NCI-H226 (cell line): Measurements from ENCODE around the gene LRMDA.

ENCODE experiments used
- DNase-seq: peaks from one replicate; pipeline ENCODE4 v3.0.0-alpha.2; 2015

LRMDA gene

DNA sequence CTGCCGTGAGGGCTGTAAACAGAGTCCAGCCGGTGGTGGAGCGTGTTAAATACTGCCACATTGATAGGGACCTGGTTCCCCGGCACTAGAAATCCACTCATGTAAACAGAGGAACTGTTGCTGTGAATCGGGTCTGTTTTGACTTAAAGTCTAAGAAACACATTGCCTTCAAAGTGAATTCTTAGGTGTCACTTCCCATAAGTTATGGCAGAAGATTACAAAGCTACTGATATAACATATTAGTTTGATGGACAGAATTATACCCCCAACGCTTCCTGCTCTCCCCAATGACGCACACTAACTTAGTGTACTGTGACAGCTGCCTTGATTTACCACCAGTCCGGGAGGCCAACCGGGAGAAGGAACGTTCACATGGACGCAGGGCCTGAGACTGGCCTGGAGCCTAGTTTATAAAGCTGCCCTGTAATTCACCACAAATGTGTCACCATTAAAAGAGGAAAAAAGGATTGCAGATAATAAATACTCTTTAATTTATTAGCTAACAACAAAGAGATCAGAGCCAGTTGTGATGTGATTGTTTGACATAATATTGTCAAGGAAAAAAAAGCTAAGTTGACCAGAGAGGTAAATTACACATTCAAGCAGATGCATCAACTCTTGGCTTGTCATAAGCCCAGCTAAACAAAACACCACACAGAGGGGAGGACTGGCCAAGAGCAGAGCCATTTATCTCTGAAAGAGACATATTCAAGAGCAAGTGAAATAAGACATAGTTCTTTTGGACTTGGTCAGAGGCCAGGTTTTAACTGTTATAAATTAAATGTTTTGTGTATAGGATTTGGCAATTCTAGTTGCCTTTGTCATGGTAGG is 820.6 kb downstream of the LRMDA start:
- peak; percentile 94 for DNase-seq

DNA sequence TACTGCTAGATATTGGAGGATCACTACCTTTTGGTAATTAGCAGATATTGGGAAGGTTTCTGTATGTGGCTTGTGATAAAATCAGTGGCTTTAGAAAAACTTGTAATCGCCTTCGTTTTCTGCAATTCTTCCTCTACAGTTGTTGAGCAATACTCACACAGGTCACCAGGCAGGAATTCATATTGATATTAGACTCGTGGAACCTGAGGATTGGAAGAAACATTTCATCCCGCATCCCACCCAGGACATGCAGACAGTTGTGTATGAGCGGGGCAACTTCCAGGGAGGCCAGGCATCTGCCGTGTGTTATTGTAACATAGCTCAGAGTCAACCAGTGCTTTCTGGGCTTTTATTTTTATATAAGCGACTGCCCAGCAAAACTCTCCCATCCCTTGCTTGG is 821.3 kb downstream of the LRMDA start:
- DNase-seq: peak; percentile 56

DNA sequence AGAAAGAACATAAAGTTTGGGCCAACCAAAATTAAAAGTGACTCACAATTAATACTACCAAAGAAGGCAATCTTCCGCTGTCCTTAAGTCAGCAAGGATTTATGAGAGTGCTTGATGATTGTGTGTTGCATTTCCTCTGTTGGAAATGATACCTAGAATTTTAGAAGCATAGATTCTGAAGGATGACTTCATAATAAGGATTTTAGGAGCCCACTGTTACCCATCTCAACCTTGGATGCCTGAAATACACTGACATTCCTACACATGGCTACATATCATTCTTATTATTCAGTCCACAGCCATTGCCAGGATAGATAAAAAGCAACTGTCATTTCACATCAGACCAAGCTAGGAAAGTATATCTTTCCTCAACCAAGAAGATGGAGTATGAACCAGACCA is 823.8 kb downstream of the LRMDA start:
- peak; percentile 65 for DNase-seq

DNA sequence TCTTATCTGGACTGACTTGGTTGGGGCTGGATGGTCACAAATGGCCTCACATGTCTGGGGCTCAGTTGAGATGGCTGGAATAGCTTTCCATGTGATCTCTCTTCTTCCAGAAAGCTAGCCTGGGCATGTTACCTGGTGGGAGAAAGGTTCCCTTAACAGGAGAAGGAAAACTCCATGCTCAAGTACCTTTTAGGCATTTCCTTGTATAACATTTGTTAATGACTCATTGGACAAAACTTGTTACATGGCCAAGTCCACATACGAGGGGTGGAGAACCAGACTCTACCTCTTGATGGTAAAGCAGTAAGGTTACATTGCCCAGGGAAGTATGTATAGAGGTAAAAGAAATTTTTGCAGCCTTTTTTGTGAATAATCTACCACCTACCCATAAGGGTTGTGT is 826.4 kb downstream of the LRMDA start:
- peak; percentile 39 for DNase-seq

DNA sequence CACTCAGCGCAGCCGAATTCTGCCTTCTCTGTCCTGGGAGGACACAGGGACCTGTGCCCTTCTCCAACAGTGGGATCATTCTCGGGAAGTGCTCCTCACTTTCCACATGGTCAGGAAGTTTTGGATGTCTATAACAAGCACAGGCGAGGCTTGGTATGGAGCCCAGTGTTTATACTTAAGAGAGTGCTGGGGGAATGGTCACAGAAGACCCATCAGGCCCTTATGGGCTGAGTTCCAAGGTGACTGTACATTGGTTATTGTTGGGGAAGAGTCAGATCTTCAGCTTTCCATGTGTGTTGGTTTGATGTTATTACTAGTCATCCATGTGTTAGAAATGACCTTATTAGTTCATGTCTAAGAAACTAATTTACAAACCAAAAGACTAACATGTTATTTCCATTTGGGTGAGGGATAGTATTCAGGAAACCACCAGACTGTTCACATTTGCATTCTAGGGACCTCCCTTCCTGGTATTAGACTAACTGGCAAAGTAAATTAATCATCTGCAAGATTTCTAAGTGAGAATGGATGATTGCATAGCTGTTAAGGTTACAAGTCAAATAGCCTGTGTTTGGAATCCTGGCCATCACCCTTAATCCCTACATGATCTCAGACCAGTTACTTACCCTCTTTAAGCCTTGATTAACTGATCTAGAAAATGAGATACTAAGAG is 834.2 kb downstream of the LRMDA start:
- no peak for DNase-seq

DNA sequence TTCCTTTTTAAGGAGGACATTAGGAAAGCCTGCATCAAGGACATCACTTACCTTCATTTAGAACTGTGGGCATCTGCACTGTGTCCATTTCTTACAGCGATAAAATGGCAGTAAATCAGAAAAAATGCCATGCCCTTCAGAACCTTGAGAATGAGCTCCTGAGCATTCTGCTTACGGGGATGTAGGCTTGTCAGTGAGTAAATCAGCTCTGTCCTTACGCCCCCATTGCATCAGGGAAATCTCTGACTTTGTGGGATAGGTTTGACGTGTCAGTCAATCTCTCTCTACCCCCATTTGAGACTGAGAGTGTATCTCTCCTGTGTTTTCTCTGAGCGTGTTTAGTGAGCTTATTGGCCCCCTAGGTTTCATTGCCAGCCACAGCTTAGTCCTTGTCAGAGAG is 837.1 kb downstream of the LRMDA start:
- no peak for DNase-seq

DNA sequence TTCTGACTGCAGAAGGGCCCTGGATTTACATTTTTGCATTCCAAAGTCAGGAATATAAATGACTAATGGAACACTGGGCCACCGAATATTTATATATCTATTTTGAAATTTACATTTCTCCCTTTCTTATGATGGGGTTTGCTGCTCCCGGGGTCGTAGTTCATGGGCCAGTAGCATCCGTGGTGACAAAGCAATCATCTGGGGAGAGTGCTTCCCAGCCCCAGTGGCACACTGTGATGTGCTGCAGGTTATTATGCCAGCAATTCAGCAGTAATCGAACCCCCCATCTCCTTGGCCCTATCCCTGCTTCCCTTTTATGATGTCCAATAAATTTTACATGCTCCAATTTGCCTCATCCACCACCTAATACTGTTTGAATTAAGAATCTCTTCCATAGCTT is 837.5 kb downstream of the LRMDA start:
- no peak for DNase-seq

DNA sequence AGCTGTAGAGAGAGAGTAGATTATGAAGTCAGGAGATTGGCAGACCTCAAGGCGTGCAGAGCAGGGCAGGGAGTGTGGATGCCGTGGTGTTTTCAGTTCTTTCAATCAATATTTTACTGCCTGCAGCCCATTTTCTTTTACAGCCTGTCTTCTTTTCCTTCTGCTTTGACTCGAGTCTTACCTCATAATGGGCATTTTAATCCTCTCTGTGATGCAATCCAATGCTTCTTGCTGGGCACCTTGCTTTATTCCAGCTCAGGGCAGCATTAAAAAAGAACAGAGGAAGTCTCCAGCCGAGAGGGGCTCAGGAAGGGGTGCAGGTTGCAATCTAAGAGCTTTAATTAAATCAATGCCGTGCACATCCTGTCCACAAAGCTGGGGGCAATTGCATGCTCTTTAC is 839.0 kb downstream of the LRMDA start:
- no peak for DNase-seq

DNA sequence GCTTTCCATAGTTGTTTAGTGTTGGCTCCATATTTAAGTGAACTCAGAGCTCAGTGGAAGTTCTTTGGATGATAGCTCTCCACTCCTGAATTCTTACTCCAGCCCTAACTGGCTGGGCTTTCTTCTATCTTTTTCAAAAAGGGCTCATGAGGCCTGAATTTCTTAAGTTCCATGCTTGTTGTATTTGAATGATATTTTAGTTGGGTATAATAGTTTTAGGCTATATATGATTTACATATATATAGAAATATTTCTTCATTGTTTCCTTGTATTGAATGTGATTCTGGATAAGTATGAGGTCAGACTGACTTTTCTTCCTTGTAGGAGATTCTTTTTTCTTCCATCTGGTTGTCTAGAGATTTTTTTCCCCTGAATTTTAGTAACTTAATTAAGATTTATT is 843.5 kb downstream of the LRMDA start:
- no peak for DNase-seq

DNA sequence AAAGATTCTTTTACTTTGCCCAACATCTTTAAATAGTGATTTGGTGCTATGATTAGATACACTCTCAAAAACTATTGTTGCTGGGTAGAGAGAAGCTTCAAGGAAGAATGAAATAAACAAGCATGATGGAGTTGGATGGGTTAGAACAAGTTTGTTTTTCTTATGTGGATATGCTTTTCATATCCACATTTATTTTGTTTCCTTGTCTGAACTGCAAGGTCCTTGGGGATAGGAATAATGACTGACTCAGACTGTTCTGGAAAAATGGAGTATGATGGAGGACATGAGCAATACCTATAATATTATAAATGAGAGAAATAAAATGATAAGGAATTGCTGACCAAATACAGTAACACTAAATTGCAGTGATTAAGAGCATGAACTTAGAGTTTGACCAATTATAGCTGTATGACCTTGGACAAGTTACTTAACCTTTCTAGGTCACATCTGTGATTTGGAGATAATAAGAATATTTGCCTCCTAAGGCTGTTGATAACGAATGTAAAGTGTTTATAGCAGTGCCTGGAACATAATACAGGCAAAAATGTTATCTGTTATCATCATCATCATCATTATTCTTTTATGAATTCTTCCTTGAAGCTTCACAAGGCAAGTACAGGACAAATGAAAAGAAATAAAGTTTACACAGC is 847.5 kb downstream of the LRMDA start:
- no peak for DNase-seq

DNA sequence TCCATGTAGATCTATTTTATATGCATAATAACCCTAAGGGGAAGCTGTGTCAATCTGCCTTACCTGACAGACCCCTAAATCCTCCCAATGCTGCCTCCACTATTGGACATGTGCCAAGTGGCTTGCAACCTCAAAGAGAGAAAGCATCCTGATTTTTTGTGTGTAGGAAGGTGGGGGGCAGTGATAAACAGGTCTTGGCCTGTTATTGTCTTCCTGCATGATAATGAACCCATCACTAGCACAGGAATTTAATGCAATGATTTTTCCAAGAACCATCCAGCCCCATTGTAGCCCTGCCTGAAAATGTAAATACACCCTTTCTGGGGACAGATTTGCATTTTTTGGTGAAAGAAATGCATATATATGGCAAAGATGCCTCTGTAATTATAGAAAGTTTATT is 850.2 kb downstream of the LRMDA start:
- no peak for DNase-seq

DNA sequence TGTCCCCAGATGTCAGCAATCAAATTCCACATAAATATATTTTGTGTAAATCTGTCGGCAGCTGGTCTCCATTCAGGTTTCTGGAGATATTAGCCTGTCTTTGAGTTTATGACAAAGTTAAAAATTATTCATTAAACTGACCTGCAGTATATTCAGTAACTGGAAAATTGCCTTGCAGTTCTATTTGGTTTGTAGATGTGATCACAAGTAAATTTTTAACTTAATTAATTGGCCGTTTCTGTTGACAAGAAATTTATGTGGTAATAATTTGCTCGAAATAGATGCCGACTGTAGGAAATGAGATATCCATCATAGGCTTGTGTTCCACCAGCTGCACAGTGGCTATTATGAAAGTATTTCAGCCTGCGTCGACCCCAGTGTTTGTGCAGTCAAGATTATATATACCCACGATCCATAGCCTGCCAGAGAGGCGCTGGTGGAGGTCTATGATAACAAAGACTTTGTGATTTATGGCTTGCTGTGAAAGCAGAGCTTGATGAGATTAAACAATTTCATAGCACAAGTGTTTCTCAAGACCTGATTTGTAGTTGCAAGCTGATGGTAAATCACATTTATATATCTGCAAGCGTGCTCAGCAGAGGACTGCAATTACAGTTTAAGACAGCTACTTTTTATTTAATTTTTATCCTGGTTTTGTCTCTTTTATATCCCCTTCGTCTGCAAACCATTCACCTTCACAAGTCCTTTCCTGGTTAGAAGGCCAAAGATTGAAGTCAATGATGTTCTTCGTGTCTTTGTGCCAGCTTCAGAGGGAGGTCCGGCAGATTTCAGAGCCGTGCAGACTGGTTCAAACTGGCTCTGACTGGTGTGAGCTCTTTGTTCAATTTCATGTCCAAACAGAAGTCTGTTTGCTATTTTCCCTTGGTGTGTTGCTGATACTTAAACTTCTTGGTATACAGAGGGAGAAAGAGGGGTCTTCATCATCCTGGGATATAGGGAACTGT is 850.9 kb downstream of the LRMDA start:
- DNase-seq: no peak

DNA sequence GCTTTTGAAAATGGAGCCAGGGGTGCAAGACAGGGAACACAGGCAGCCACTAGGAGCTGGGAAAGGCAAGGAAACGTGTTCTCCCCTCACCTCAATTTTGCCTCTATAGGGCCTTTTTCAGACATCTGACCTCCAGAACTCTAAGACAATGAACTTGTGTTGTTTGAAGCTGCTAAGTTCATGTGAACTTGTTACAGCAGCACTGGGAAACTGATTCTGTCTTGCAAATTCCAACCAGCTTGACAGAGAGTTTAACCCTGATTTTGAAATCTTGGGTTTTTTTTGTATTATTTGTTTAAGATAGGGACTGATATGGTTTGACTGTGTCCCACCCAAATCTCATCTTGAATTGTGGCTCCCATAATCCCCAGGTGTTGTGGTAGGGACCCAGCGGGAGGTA is 852.9 kb downstream of the LRMDA start:
- DNase-seq: no peak

DNA sequence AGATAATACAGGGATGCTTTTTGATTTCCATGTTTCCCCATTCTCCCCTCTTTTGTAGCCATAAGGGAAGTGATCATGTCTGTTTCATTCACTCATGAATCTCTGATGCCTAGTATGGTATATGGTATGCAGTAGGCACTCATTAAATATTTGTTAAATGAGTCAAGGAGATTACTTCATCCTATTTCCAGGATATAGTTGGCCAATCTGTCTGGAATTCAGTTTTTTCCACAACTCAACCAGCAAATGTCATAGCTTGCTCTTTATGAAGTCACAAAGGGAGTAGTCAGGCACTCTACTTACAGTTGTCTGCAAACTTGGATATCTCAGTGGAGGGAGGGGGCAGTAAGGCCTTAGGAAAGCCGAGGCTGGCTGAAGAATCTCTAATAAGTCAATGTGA is 853.6 kb downstream of the LRMDA start:
- peak; percentile 58 for DNase-seq

DNA sequence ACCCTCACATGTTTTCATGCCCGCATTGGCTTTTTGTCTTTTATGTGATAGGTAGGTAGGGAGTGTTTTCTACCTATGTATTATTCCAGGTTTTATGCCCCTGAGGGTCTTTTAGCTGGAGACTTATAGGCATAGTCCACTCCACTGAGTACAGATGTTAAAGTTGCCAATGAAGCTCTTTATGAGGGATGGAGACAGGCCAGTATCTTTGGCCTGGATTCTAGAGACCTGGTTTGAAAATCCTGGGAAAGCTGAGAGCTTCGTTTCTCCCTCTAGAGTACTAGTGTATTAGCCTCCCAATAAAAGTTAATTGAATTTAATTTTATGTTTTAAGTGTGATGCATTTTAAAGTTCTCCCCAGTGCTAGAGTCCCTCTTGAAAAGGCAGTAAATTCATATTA is 854.1 kb downstream of the LRMDA start:
- DNase-seq: no peak

DNA sequence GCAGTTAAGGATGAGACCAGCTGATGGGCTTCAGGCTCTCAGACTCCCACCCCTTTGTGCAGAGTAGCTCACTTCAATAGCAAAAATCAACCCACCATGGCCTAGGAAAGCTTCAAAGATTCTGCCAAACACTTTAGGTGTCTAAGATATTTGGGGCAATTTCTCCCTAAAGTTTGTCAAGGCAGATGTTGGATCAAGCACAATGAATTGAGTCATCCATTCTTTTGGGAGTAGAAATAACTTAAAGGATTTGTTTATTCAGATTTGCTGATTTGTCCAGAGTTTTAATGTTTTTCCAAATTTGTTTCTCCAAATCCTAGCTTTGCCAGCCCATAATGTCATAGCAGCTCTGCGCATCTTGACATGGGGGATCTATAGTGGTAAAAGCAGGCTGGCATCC is 855.1 kb downstream of the LRMDA start:
- DNase-seq: no peak

DNA sequence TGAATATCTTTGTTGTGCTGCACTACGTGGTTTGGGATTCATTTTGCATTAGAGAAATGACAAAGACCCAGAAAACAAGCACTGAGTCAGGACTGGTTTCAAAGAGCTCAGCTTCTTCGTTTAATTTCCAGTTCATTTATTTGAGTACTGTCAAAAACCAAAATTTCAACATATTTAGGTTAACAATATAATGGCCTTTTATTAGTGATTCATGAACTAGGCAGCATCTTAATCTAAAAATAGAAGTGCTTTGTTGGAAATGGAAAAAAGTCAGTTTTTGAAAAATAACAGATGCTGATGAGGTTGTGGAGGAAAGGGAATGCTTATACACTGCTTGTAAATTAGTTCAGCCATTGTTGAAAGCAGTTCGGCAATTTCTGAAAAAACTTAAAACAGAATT is 856.4 kb downstream of the LRMDA start:
- no peak for DNase-seq

DNA sequence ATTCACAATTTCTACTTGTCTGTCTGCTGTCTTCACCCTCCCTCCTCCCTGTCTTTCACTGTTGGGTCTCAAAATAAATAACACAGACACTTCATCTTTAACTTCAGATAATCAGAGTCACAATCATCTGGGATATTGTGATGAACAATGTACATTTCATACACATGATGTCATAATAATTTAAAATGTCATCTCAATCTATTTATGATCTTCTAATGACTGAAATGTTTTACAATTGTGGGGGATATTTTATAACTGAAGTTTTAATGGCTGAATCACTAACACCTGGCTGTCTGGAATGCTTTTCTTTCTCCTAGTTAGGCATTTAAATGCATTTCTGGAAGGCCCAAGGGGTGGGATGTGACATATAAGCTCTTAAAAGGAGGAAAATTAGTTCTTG is 859.8 kb downstream of the LRMDA start:
- no peak for DNase-seq

DNA sequence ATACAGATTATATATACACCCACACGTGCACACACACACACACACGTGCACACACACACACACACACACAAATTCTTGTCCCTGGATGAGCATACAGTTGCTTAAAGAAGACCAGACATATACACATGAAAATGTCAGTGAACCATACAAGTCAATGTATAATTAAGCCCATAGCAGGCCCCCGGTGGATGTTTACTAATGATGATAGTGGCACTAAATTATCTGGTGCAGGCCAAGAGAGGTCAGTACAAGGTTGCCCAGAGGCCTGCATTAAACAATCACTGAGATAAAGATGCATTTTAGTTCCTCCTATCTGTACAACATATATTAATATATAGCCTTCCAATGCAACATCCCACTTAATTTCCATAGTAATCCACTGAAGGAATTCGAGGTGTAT is 860.5 kb downstream of the LRMDA start:
- DNase-seq: no peak

DNA sequence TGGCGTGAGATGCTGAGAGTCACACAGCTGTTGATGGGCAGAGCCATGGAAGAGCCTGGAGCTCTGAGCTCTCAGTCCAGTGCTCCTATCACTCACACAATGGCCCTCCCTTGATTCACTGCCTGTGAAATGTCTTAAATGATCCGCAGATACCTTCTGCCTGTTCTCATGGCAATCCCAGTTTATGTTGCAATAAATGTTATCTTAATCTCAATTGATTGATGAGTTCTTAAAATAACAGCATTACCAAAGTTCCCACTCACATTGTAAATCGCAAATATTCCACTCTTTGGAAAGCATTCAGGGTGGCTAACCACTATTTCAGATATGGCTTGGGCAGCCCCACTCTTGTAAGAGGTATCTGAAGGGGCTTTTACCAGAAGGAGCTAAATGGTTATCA is 865.5 kb downstream of the LRMDA start:
- no peak for DNase-seq

DNA sequence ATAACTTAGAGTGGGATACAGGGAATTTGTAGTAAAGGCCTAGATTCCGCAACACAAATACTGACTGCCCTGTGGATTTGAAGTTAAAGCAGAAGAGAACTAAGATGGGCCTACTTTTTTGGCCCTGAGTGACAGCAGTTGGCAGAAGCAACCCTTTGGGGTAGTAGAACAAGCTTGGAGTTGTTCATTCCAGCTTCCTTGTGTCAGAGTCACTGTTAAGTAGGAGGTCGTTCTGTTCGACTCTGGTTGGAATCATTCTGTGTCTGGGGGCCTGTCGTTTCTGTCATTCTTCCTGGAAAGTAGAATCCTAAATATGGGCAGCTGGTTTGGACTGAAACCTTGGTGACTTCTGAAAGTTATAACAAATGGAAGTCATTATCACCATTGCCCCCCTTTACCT is 865.9 kb downstream of the LRMDA start:
- no peak for DNase-seq

DNA sequence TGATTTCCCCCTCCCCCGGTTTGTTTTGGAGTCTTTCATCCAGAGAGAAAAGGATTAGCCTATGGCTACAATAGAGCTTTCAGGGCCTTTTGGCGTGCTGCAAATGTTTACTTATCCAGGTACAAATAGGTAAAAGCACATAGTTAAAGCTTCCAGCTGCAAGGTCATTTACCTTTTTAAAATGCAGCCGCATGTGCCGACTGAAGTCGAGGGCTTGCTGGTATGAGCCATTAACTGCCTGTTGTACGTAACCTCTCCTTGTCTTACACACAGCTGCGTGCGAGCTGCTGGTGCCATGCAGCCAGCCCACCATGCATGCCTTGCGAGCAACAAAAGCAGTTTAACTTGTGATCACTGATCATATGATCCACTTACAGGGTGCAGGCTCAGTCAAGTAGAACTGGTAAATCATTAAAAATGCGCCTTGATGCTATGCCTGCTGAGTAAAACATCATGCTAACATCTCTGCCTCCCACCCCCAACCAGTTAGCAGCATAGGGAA is 866.4 kb downstream of the LRMDA start:
- DNase-seq: no peak

DNA sequence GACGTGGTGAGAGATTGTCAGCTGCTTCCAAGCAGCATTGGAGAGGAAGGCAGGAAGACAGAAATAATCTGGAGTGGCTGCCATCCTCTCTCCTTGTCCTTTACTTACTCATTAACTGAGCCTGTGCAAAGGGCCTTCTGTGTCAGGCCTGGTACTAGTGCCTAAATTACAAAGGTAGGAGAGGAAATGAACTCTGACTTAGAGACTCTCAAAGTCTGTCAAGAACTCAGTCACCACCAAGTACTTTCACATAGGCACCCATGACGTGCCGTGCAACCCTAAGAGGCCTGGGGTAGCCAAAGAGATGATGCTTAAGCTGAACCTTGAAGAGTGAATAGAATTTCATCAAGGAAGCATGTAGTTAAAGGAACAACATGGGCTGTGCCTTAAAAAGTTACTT is 866.9 kb downstream of the LRMDA start:
- no peak for DNase-seq
